ENCODE measurements around the gene TUT7.
"Not testable (repeated sequence)": the region's sequence is repeated elsewhere in the genome, so short reads cannot be mapped to it uniquely, and the experiment has no call there.

The TUT7 gene

DNA sequence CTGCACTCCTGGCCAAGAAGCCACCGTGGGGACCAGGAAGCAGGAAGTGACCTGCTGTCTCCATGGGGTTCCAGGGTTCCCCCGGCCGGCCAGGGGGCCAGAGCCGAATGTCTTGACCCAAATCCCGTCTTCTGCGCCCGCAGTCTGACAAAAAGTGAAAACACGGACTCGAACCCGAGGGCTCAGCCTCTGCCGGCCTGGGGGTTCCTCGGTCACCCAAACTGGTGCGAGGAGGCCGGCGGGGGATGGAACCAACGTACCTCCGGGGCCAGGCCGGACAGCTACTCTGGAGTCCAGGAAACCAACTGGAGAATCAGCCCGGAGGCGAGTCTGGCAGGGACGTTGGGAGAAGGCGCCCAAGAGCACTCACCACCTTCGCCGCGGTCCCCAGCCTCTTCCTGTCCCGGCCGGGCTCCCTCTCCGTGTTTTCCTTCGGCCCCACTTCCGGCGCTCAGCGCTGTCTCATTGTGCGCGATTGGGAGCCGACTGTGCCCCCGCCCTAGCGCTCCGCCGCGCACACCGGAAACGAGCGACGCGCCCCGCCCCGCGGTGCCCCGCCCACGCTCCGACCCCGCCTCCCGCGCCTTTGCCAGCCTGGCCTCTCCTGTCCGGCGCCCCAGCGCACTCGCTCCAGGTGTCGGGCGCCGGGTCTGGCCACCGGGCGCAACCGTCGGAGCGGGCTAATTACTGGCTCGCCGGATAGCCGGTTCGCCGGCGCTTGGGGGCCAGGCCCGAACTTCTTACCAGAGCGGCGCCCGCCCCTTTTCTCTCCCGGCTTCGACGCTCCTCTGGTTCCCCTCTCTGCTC is at the start of gene TUT7:
Gene TUT7, minus strand, starts transcription at position 400 of the 807 bp plus-strand sequence. CDS start 1,211 bp downstream, outside the sequence.
- H3K9ac ChIP-seq (ENCODE audit: low read length), result peak within 1 kb of the TSS; percentile 91
- H3K27me3 ChIP-seq (ENCODE audit: control insufficient read depth, insufficient read depth, low read length), result no peaks in the 10 kb centered on the region

GRCh38 chr9:86402591-86402990 is 48.4 kb upstream of the TUT7 start:
- peaks cover 10% of the 10 kb centered on the region for H3K4me1 ChIP-seq (ENCODE audit: control insufficient read depth, insufficient read depth, low read length)
- no peak overlapping the region for H3K4me3 ChIP-seq (ENCODE audit: low read length)
- no peaks in the 10 kb centered on the region for H3K36me3 ChIP-seq (ENCODE audit: control insufficient read depth, insufficient read depth, low read length)

More for the DNA sequence above, at the start of gene TUT7:
- Histone ChIP-seq H3K27ac (ENCODE audit: low read depth, low read length) (peak within 1 kb of the TSS; percentile 92), H3K4me3 (ENCODE audit: low read length) (peak within 1 kb of the TSS; percentile 86), H3K36me3 (ENCODE audit: control insufficient read depth, insufficient read depth, low read length) (peaks cover 3% of the 10 kb centered on the region), H3K4me1 (ENCODE audit: control insufficient read depth, insufficient read depth, low read length) (peaks cover 4% of the 10 kb centered on the region)

DNA sequence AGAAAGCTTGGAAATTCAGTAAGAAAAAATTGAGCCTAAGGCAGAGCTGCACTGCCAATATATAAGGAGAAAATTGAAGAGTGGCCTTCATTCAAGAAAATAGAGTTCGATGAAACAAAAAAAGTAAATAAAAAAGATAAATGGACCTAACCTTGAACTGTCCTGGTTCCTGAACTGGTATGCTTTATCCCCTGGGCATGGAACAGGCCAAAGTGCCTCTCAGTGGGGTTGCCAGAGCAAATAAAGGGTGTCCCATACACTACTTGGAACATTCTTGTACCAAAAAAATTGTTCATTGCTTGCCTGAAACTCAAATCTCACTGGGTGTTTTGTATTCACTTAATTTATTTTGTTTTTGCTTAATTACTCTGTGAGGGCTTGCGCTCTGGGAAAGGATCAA is 42.2 kb upstream of the TUT7 start:
- Histone ChIP-seq H3K4me3 (ENCODE audit: low read length) (no peak overlapping the region), H3K27me3 (ENCODE audit: control insufficient read depth, insufficient read depth, low read length) (no peaks in the 10 kb centered on the region), H3K4me1 (ENCODE audit: control insufficient read depth, insufficient read depth, low read length) (no peaks in the 10 kb centered on the region), H3K27ac (ENCODE audit: low read depth, low read length) (no peak overlapping the region), H3K36me3 (ENCODE audit: control insufficient read depth, insufficient read depth, low read length) (no peaks in the 10 kb centered on the region), H3K9ac (ENCODE audit: low read length) (no peak overlapping the region)

More at GRCh38 chr9:86402591-86402990, 48.4 kb upstream of the TUT7 start:
- Histone ChIP-seq H3K27me3 (ENCODE audit: control insufficient read depth, insufficient read depth, low read length) (no peaks in the 10 kb centered on the region), H3K9ac (ENCODE audit: low read length) (no peak overlapping the region), H3K27ac (ENCODE audit: low read depth, low read length) (no peak overlapping the region)

DNA sequence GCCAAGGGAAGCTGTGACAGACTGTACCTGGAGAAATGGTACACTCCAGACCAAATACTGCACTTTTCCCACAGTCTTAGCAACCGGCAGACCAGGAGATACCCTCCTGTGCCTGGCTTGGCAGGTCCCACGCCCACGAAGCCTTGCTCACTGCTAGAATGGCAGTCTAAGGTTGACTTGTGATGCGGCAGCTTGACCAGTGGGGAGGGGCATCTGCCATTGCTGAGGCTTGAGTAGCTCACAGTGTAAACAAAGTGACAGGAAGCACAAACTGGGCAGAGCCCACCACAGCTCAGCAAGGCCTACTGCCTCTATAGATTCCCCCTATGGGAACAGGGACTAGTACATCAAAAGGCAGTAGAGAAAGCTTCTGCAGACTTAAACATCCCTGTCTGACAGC is 36.0 kb upstream of the TUT7 start:
- H3K36me3 ChIP-seq (ENCODE audit: control insufficient read depth, insufficient read depth, low read length); H3K27ac ChIP-seq (ENCODE audit: low read depth, low read length); H3K4me1 ChIP-seq (ENCODE audit: control insufficient read depth, insufficient read depth, low read length); H3K9ac ChIP-seq (ENCODE audit: low read length); H3K27me3 ChIP-seq (ENCODE audit: control insufficient read depth, insufficient read depth, low read length); H3K4me3 ChIP-seq (ENCODE audit: low read length): not testable (repeated sequence)

DNA sequence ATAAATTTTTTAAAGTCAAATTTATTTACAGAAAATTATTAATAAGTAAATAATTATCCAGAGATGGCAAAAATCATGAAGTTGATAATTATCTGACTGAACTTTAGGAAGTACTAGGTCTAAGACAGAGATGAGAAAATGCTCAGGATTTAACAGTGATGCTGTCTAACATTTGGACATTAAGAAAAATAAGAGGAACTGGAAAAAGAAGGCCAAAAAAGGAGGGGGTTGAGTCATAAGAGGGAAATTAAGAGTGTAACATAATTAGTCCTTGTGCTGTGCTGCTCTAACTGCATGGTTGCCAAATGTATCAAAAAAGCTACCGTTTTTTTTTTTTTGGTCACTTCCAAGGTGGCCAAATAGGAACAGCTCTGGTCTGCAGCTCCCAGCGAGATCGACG is 35.4 kb upstream of the TUT7 start:
- no peak overlapping the region for H3K4me3 ChIP-seq (ENCODE audit: low read length)
- H3K27ac ChIP-seq (ENCODE audit: low read depth, low read length), result no peak overlapping the region
- H3K27me3 ChIP-seq (ENCODE audit: control insufficient read depth, insufficient read depth, low read length), result no peaks in the 10 kb centered on the region
- no peaks in the 10 kb centered on the region for H3K4me1 ChIP-seq (ENCODE audit: control insufficient read depth, insufficient read depth, low read length)
- no peaks in the 10 kb centered on the region for H3K36me3 ChIP-seq (ENCODE audit: control insufficient read depth, insufficient read depth, low read length)
- no peak overlapping the region for H3K9ac ChIP-seq (ENCODE audit: low read length)

DNA sequence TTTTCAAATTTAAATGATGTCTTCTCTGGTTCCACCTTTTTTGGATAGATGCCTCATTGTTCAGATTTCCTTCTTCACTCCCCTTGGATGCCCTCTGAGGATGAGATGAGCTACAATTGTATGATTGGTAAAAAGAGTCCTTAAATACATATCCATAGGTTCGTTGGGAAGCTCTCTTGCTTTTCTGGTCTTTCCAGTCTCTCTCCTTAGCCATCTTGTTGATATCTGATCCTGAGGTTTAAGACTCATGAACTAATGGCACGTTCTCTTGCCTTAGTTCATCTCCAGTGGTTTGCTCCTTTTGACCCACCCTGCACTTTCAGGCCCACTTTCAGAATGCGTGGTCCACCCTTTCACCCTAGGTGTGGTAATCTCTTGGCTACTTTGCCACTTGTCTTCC is 33.2 kb upstream of the TUT7 start:
- H3K27ac ChIP-seq (ENCODE audit: low read depth, low read length), result no peak overlapping the region
- H3K36me3 ChIP-seq (ENCODE audit: control insufficient read depth, insufficient read depth, low read length), result no peaks in the 10 kb centered on the region
- no peaks in the 10 kb centered on the region for H3K27me3 ChIP-seq (ENCODE audit: control insufficient read depth, insufficient read depth, low read length)
- H3K4me3 ChIP-seq (ENCODE audit: low read length), result no peak overlapping the region
- H3K4me1 ChIP-seq (ENCODE audit: control insufficient read depth, insufficient read depth, low read length), result no peaks in the 10 kb centered on the region
- H3K9ac ChIP-seq (ENCODE audit: low read length), result no peak overlapping the region

DNA sequence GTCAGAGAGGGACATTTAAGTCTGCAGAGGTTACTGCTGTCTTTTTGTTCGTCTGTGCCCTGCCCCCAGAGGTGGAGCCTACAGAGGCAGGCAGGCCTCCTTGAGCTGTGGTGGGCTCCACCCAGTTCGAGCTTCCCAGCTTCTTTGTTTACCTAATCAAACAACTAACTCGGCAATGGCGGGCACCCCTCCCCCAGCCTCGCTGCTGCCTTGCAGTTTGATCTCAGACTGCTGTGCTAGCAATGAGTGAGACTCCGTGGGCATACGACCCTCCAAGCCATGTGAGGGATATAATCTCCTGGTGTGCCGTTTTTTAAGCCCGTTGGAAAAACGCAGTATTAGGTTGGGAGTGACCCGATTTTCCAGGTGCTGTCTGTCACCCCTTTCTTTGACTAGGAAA is 28.8 kb upstream of the TUT7 start:
- not testable (repeated sequence) for H3K9ac ChIP-seq (ENCODE audit: low read length); H3K4me3 ChIP-seq (ENCODE audit: low read length); H3K27me3 ChIP-seq (ENCODE audit: control insufficient read depth, insufficient read depth, low read length); H3K27ac ChIP-seq (ENCODE audit: low read depth, low read length); H3K4me1 ChIP-seq (ENCODE audit: control insufficient read depth, insufficient read depth, low read length); H3K36me3 ChIP-seq (ENCODE audit: control insufficient read depth, insufficient read depth, low read length)

GRCh38 chr9:86376016-86376415 is 21.8 kb upstream of the TUT7 start:
- no peak overlapping the region for H3K27ac ChIP-seq (ENCODE audit: low read depth, low read length)
- H3K9ac ChIP-seq (ENCODE audit: low read length), result no peak overlapping the region
- no peaks in the 10 kb centered on the region for H3K27me3 ChIP-seq (ENCODE audit: control insufficient read depth, insufficient read depth, low read length)
- no peak overlapping the region for H3K4me3 ChIP-seq (ENCODE audit: low read length)
- H3K4me1 ChIP-seq (ENCODE audit: control insufficient read depth, insufficient read depth, low read length), result no peaks in the 10 kb centered on the region
- no peaks in the 10 kb centered on the region for H3K36me3 ChIP-seq (ENCODE audit: control insufficient read depth, insufficient read depth, low read length)

DNA sequence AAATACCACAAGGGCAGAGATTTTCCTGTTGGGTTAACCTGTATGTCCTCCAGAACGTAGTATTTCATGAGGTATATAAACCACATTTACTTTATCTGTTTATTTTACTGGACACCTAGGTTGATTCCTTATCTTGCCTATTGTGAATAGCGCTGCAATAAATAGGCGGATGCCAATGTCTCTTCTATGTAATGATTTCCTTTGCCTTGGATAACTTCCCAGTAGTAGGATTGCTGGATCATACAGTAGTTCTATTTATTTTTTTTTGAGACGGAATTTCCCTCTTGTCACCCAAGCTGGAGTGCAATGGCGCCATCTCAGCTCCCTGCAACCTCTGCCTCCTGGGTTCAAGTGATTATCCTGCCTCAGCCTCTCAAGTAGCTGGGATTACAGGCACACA is 15.6 kb upstream of the TUT7 start:
- H3K9ac ChIP-seq (ENCODE audit: low read length), result no peak overlapping the region
- no peaks in the 10 kb centered on the region for H3K27me3 ChIP-seq (ENCODE audit: control insufficient read depth, insufficient read depth, low read length)
- H3K27ac ChIP-seq (ENCODE audit: low read depth, low read length), result no peak overlapping the region
- H3K4me3 ChIP-seq (ENCODE audit: low read length), result no peak overlapping the region
- H3K4me1 ChIP-seq (ENCODE audit: control insufficient read depth, insufficient read depth, low read length), result no peaks in the 10 kb centered on the region
- no peaks in the 10 kb centered on the region for H3K36me3 ChIP-seq (ENCODE audit: control insufficient read depth, insufficient read depth, low read length)

DNA sequence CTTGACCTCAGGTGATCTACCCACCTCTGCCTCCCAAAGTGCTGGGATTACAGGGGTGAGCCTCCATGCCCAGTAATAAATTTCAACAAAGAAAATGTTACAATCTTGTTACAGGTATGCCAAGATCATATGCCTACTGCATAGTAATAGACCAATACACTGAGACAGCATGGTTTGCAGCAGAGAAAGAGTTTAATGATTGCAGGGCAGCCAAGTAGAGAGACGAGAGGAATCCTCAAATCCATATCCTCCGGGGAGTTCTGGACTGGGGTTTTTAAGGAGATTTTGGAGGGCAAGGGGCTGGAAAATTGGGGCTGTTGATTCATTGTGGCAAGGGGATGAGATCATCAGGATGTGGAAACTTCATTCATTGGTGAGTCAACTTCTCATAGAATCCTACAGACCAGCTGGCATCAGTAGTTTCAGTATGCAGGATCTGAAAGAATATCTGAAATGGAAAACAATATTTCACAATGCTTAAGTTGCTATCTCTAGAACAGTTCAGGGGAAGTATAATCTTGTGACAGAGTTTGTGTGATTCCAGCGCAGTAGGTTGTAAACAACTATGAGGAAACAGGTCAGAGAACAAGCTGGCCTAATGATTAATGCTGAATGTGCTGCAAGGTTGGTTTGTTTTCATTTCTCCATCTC is 14.8 kb upstream of the TUT7 start:
- no peak overlapping the region for H3K27ac ChIP-seq (ENCODE audit: low read depth, low read length)
- H3K27me3 ChIP-seq (ENCODE audit: control insufficient read depth, insufficient read depth, low read length), result no peaks in the 10 kb centered on the region
- H3K36me3 ChIP-seq (ENCODE audit: control insufficient read depth, insufficient read depth, low read length), result no peaks in the 10 kb centered on the region
- H3K4me3 ChIP-seq (ENCODE audit: low read length), result no peak overlapping the region
- H3K4me1 ChIP-seq (ENCODE audit: control insufficient read depth, insufficient read depth, low read length), result no peaks in the 10 kb centered on the region
- H3K9ac ChIP-seq (ENCODE audit: low read length), result no peak overlapping the region

DNA sequence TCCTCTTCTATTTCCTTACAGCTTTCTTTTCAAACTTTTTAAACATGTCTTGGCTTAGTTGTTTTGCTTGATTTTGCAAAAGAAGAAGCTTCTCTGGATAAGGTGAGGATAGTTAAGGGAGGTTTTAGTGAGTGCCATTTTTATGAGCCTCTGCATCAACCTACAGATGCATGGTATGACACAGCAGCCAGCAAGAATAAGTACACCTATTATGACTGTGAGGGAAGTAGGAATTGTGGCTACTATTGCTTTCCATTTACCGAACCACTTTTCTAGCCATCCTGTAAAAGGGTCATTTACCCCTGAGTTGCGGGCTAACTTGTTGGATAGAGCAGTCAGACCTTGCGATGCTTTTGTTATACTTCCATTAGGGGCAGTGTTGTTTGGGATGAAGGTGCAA is 7.0 kb upstream of the TUT7 start:
- Histone ChIP-seq H3K27ac (ENCODE audit: low read depth, low read length) (no peak overlapping the region), H3K36me3 (ENCODE audit: control insufficient read depth, insufficient read depth, low read length) (no peaks in the 10 kb centered on the region), H3K4me1 (ENCODE audit: control insufficient read depth, insufficient read depth, low read length) (no peaks in the 10 kb centered on the region), H3K27me3 (ENCODE audit: control insufficient read depth, insufficient read depth, low read length) (no peaks in the 10 kb centered on the region), H3K9ac (ENCODE audit: low read length) (no peak overlapping the region), H3K4me3 (ENCODE audit: low read length) (no peak overlapping the region)

DNA sequence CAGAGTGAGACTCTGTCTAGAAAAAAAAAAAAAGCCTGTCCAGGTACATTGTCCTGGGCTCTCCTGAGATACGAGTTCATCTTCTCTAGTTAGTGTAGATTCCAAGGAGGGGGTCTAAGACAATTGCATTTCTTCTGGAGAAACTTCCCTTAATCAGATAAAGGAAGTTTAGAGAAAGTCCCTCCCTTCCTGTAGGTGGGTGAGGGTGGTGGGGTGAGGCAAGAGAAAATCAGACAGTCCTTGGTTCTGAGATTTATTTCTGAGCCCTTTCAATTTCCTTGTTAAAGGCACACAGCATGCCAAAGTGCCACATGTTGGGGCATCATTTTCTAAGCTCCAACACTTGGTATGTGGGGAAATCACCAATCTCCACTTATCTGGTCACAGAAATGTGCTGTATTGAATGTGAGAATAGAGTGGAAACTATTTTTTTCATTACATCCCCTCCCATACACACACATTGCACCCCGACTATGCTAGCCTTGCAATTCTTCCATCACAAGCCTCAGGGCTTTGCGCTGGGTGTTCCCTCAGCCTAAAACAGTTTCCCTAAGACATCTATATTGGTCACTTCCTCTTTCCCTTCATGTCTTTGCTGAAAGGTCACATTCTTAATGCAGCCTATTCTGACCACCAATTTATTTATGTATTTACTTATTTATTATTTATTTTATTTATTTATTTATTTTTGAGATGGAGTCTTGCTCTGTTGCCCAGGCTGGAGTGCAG is 5.1 kb upstream of the TUT7 start:
- Histone ChIP-seq H3K4me1 (ENCODE audit: control insufficient read depth, insufficient read depth, low read length) (no peaks in the 10 kb centered on the region), H3K27me3 (ENCODE audit: control insufficient read depth, insufficient read depth, low read length) (no peaks in the 10 kb centered on the region), H3K9ac (ENCODE audit: low read length) (no peak overlapping the region)

More for the DNA sequence above, 5.1 kb upstream of the TUT7 start:
- Histone ChIP-seq H3K4me3 (ENCODE audit: low read length) (no peak overlapping the region), H3K27ac (ENCODE audit: low read depth, low read length) (no peak overlapping the region), H3K36me3 (ENCODE audit: control insufficient read depth, insufficient read depth, low read length) (no peaks in the 10 kb centered on the region)

All from rectal smooth muscle tissue (tissue), 1 donor.